GM19193 (cell line): Measurements from ENCODE around the gene LBX1.

Experiments
- POLR2A ChIP-seq: IDR thresholded peaks from 4 replicates; pipeline ENCODE4 v1.6.1; 2011; ENCODE audit not compliant: insufficient read depth, insufficient read length; ENCODE audit errors: extremely low read depth

LBX1 gene

DNA sequence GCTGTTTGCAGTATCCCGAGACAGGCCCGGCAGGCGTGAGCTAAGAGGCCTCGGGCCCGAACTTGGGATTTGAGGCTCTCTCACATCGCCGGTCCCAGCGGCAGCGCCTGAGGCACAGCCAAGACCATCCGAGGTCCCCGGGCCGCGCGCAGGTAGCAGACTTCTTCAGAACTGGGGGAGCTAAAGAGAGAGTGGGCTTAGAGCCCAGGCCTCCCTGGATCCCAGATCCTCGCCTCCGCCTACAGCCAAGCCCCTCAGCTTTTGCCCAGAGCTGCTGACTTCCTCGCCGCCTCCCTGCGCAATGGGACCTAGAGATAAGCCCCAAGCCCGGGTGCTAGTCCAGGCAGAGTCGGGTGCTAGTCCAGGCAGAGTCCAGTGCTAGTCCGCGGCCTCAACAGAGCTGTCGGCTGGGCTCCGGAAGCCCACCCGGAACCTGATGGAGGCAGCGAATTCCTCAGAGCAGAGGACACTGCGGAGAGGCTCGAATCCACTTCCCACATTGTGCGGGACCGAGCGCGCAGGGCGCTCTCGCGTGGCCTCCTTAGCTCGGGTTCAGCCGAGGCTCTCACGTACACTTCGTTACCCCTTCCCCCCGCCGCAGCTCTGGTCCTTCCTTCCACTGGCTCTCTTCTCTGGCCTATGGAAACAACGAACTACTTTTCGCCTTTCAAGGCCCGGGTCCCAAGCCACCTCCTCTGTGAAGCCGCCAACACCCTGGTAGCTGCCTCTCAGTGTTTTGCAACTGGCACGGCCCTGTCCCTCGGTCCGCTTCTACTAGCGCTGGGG is 5.8 kb downstream of the LBX1 start:
- TF ChIP-seq POLR2A, result no peak

DNA sequence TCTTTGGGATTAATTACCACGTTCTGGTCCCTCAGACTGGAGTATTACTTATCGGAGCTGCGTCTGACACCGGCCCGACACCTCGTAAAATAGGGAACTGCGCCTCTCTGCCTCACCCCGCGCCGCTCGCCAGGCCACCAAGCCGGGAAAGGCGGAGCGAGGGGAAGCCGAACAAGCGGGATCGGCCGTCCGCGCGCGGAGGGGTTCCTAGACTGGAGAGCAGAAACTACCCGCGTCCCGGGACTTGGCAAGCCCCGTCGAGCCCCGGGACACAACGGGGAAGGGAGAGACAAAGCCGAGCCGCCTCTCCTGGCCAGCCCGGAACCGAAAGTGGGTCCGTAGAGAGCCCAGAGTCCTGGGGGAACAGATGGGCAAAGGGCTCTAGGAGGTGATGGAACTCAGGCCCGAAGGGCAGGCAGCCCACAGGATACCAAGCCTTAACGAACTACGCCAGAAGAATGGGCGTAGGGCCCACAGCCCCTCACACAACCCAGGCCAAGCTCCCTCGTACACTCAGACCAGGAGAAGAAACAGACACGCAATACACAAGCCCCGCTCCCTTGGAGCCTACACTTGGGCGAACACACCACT is 6.5 kb downstream of the LBX1 start:
- TF ChIP-seq POLR2A, result no peak

DNA sequence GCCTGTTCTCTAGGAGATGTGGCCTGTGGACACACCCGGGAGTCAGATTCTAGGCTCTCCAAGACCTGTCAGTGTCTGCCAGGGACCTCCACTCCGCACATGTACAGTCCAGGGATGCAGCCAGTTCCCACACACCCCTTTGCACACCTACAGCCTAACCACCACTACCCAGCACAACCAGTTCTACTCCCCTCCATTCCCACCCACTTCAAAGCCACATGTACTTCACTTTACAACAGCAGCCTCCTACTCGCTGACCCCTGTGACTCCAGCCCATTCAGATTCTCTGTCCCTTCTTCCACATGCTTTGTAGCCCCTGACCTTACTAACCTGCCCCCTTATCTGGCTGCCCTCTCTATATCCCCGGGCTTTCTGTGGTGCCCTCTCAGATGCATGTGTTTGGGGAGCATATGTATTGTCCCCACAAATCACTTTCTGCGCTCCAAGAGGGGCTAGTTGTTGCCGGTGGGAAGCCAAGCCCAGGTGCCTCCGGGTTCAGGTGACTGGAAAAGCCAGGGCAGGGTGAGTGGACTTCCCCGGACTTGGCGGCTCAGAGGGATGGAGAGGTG is 7.2 kb downstream of the LBX1 start:
- TF ChIP-seq POLR2A, result no peak

DNA sequence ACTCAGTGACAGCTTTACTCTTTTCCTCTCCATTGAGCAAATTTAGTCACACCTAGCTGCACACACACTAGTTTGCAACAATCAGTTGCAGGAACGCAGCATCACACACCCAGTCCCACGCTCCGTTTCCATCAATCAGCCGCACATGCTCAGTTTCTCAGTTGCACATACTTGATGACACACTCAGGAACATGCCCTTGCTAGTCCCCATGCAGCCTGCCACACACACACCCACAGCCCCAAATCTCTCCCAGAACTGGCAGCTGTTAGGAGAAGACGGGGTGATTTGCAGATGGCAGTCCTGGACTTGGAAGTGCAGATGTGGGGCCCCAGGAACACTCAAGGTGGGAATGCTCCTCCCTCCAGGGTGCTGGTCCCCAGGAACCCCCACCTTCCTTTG is 7.7 kb downstream of the LBX1 start:
- TF ChIP-seq POLR2A, result no peak

DNA sequence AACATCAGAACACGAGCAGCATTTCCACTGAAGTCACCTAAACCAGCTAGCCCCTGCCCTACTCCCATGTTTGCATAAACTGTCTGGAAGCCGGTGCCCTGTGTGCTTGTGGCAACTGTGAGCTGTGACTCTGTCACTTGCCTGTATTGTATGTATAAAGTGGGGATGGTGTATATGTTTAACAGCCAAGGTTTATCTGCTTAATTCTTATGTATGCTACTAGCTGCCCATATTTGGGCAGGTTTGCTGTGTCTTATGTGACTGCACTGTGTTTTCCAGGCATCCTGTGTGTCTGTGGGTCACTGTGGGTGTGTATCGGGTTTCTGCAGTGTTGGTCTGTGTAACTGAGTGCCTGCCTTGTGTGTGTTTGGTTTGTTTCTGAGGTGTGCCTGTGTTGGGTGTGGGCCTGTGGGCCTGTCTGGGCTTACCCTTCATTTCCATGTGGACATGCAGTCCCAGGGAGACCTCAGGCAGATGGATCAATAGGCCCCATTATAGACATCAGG is 9.3 kb downstream of the LBX1 start:
- TF ChIP-seq POLR2A, result no peak

DNA sequence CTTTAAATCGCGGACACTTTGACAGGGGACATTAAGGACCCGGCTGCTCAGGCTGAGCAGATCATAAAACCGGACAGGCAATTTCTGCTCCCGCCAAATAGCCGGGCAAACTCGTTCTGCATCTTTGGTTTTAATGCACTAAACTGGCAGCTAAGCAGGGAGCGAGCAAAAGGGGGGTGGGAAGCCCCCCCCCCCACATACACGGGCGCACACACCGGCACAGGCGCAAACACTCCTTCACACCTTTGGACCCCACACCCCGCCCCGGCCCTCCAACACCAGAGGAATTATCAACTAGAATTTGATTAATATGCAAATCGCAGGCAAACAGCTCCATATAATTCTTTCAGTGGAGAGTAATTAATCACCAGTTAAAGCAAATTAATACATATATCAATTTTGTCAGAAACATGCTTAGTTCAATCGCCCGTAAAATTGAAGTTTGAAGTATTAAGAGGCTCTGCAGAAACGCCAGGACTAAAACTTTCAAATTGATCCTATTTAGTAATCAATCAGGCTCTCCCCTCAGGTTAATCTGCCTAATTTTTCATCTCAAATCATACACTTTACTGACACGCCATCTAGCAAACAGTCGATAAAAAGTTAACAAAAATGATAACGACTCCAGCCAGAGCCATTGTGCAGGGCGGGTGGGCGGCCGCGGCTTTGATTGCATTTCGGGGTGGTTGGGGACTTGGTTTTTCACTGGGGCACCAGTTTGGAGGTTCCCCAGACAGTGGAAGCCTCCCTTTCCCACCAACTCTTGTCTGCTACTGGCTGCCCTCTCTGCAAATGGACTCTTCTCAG is 9.9 kb downstream of the LBX1 start:
- TF ChIP-seq POLR2A, result no peak

DNA sequence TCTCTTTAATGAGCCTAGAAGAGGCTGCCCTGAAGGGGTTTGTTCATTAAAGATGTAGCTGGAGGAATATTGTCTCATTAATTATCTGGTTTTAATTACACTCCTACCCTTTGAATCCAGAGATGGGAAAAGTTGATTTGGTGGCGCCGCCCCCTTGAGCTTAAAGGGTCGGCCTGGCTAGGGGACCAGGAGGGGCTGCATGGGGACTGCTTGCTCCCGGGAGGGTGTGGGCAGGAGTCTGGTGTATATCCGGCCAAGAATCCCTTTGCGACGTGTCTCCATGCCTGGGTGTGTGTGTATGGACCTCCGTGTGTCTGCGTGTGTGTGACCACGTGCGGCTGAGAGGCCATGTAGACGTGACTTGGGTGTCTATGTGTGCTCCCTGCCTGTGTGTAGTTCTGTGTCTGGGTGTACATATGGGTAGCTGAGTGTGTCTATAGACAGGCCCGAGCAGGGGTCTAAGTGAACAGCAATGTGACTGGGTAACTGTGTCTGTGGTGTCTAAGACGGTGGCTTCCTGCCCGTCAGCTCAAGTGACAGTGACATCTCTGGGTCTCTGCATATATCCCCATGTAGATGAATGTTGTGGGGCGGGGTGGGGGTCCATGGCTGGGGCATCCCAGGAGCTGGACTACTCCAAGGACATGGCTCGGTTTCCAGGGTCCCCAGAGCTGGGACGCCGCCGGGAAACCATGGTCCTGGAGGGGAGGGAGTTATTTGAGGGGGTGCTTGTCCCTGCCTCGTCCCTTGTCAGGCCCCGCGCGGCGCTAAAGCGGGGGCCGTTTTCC is 10.7 kb downstream of the LBX1 start:
- TF ChIP-seq POLR2A, result no peak

DNA sequence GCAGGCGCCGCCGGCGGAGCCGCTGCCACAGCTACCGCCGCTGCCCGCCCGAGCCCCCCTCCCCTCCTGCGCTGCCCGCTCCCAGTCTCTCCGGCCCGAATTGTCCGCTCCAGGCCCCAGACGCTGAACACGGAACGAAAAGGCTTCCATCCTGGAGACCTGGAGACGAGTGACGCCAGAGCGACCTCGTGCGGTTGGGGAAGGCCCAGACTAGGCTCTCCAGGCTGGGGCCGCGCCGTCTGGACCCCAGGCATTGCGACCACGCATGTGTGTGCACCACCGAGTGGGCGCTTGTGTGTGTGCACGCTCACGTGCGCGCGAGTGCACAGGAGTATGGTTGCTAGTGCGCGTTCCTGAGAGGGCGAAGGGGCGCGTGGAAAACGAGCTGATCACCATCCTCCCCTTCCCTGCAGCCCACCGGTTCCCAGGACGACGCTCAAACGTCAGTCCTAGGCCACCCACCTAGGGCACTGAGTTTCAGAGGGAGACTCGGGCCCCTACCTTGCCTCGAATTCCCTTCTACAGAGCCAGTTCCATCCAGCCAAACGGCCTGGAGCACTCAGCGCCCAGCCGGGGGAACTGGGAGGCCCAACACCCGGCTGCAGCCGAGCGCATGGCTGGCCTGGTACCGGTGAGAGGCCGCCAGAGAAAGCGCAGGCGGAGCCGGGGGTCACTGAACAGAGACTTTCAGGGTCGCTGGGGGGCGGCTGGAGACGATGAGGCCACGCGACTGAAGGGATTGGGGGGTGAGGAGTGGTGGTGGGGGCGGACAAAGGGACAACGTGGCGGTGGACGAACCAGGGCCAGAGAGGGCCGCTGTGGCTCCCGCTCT is 11.6 kb downstream of the LBX1 start:
- no peak for TF ChIP-seq POLR2A

DNA sequence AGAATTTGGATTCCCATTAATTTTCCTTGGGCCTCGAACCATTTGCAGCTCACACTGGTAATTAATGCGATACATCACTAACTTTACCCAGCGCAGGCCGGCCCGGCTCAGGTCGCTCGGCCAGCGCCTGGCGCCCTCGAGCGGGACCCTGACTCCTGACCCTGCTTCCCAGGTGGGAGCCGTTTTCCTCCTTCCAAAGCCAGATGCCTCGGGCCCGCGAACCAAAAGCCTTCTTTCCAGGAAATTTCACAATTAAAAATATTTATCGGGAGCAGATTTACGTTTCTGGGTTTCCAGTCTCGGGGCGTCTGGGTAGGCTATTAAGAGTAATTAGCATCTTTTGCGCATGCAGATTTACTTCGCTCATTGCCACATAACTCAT is 12.2 kb downstream of the LBX1 start:
- TF ChIP-seq POLR2A, result no peak

DNA sequence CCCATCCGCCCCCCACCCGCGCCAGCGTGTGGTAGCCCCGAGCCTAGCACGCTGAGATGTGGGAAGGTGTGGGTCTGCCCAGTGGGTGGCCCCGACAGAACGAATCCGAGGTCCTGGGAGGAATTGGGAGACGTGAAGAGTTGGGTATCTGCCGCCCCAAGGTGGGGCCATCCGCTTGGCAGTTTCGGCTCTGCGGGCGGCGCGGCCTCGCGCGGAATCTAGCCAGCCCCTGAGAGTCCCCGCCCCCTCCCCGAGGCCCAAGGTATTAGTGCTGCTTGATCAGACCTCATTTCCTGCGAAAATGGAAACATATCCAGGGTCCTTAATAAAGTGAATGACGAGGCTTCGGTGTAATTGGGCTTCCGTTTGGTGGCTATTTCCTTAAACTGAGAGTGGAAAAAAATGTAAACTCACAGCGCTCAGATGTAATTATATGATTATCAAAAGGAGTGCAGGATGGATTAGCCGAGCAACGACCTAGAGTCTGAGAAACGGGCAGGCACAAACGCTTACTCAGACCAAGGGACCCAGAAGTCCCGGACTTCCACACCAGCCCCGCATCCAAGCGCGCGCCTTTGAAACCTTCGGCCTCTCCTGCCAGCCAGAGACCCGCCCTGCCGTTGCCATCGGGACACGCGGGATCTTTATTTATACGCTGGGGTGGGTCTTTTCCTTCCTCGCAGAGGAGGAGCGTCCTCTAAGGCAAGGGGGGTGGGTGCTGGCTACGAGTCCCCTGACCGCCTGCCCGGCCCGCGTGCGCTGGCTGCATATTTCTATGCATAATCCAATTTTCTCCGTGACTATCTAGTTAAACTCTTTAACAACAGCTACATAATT is 12.8 kb downstream of the LBX1 start:
- TF ChIP-seq POLR2A, result no peak

DNA sequence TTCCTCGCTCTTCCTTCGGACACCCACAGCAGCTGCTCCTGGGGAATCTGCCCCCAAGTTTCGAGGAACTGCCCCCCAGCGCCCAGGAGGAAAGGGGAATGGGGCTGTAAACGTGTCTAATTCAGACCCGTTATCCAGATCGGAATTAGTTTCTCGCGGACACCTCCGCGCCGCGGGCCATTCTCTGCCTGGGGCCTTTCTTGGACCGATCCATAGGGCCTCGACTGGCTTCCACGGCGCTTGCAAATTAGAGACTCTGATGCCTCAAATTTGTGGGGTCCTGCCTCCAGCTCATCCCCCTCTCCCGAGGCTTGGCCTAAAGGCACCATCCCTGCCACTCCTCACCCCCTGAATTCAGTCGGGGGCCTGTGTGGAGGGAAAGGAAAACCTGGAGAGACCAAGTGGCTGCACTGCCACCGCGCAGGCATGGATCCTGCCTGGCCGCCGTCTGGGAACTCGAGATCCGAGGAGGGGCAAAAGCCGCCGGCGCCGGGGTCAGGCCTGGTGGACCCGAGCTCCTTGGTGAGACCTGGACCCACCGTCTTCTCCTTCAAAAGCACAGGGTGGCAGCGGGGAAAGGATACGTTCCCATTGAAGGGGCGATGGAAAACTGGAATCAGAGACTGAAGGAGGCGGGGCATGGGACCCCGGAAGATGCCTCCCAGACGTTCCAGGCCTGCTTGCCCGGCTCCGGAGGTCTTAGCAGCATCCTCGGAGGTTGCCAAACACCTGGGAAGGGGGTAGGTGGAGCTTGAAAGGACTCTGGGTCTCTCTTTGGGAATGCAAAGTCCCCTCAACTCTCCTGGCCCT is 13.7 kb downstream of the LBX1 start:
- no peak for TF ChIP-seq POLR2A
